HG02970 (cell line): Measurements from ENCODE around the gene BMERB1.
"Not testable (repeated sequence)": the region's sequence is repeated elsewhere in the genome, so short reads cannot be mapped to it uniquely, and the experiment has no call there.

ENCODE experiments used
- ATAC-seq: cut with Tn5 transposase; IDR thresholded peaks from one replicate; pipeline ENCODE4 v1.9.1; 2021; ENCODE audit warnings: mild to moderate bottlenecking, moderate library complexity, moderate number of reproducible peaks; ENCODE audit not compliant: unreplicated experiment, low FRiP score

The BMERB1 gene

DNA sequence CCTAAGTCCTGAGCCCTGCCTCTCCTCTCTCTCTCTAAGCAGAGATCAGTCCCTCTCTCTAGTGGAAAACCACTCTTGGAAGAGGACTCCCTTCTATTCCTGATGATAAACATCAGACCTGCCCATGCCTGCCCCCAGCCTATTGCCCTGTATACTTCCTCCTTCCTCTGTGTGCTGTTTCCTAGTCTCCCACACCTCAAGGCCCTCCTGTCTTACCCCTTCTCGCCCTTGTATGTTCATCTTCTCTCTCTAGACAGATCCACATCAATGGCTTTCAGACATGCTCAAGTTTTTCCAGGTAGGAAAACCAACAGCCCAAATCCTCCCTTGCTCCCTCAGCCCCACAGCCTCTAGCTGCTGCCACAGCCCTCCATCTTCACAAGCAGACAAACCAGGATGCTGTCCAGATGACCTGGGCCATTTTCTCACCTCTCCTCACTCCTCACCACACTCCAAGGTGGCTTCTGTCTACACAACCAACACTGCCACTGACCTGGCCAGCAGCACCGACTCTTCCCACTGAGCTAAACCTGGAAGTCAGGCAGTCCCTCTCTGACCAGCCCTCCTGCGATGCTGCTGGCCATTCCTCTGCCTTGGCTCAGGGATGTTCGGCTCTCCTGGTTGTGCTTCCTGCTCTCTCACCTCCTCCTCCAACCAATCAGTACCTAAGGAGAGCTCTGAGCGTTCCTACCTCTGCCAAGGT is 172.3 kb downstream of the BMERB1 start:
- no peak for ATAC-seq

DNA sequence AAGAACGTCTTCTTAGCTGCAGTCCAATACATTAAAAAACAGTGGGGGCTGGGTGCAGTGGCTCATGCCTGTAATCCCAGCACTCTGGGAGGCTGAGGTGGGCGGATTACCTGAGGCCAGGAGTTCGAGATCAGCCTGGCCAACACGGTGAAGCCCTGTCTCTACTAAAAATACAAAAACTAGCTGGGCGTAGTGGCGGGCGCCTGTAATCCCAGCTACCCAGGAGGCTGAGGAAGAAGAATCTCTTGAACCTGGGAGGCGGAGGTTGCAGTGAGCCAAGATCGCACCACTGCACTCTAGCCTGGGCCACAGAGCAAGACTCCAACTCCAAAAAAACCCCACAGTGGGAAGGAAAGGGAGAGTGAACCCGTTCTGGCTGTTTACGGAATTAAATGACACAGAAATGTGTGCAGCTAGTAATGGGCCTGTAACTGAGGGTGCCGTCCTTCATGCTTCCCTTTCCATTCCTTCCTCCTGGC is 172.9 kb downstream of the BMERB1 start:
- ATAC-seq, result not testable (repeated sequence)

DNA sequence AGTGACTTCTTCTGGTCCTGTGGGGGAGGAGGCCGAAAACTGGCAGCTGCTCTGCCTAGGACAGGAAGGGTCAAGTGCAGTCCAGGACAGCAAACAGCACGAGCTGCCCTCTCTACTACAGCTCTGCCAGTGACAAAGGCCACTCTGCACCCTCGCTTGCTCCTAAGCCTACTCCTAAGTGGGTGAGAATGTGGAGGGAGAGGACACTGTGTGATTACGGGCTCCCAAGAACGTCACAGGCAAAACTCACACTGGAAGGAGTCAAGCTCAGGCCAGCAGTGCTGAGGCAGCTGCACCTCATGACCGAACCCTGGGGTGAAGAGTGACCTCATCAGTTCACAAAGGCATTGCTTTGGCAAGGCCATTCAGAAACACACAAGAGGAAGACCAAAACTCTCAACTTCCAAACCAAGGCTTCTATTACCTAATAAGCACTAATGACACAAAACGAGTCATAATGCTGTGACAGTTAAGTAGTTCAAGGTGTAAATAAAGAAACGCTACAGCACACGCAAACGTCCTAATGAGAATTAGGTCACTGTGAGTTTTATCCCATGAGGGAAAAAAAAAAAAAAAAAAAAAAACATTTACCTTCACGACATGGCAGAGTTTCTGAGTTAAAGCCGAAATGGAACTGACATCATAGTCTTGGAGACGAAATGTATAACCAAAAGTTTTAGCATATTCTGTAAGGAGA is 173.5 kb downstream of the BMERB1 start:
- ATAC-seq, result no peak

DNA sequence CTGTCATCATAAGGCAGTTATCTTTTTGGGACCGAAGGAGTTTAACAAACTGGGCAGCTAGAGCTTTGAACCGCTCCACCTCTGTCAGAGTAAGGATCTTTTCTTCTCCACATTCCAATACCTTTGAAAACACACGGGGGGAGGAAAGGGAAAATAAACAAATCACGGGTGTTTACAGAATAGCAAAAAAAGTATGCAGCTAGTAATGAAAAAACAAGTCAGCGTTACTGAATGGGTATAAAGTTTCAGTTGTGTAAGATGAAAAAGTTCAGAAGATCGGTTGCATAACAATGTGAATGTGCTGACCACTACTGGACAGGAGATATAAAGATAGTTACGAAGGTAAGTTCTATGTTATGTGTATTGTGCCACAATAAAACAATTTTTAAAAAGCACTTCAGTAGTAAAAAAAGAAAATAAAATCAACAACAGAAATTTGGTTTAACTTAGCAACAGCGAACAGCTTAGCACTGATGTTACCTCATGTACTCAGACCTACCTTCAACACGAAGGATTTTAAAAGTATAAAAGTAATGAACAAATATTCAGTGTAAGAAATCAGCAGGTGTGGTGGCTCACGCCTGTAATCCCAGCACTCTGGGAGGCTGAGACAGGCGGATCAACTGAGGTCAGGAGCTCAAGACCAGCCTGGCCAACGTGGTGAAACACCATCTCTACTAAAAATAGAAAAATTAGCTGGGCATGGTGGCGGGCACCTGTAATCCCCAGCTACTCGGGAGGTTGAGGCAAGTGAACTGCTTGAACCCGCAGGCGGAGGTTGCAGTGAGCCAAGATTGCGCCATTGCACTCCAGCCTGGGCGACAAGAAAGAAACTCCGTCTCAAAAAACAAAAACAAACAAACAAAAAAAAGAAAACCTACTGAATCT is 174.3 kb downstream of the BMERB1 start:
- ATAC-seq, result no peak

DNA sequence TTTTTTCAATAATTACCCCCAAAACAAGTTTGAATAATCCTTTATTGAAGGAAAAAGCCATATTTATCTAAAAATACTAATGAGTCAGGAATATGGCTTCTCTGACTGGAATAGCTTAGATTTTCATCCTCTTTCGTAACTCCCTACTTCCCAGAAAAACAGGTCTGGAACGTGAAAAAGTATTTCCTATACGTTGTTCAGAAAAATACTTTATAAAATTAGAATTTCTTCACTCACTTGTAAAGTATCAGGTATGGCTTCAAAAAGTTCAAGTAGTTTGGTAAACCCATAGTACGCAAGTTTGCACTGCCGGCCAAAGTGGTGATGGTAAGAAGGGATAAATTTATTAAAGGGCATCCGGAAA is 174.9 kb downstream of the BMERB1 start:
- no peak for ATAC-seq

DNA sequence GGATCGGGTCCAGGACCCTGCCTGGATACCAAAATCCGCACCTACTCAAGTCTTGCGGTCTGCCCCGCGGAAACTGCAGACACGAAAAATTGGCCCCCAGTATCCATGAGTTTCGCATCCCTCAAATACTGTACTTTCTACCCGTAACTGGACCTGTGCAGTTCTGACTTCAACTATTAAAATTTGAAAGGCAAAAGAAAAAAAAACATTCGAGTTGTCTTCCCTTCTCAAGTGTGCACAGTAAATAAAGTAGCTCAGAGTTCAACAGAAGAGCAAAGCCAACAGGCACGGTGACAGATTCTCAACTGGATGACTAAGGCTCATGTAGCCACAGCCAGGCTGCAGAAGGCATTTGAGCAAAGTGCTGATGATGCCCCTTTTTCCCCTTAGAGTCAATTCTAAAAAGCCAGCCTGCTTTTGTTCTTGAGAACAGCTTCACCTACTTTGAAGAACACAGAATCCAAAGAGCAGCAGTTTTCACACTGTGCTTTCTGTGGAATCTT is 176.0 kb downstream of the BMERB1 start:
- ATAC-seq, result no peak

DNA sequence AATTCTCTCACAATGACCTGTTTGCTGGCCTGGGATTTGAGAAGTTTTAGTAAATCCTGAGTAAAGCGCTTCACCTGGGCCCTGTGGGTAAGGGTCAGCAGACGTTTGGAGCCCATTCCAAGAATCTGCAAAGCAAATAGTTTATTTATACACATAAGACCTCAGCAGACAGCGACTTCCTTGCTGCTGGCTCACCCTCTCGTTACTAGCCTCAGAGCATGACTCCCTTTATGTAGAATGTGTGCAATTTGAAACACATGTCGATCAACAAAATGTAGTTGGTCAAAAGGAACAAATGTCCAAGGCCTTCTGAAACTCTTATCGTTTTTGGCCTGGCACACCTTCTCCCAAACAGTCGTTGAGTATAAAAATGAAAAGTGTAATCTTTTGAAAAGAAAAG is 177.2 kb downstream of the BMERB1 start:
- ATAC-seq, result no peak

- no peak for ATAC-seq
These were observed 179.3 kb downstream of the BMERB1 start for GRCh38 chr16:15613676-15614075.

DNA sequence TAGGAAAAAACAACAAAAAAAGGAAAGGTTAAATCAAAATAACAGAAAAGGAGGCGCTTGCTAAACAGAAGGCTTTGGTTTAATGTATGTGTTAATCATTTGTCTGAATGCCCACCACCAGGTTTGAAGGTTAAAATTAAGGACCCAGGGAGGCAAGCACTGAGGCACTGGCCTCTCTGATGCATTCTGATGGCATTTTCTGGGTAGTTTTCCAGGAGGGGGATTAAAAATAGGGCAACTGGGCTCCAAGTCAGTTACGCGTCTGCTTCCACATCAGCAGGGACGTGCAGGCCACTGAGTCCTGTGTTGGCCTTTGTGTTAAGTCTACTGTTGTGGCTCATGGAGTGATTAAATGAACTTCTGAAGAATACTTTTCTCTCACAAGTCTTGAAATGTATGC is 181.6 kb downstream of the BMERB1 start:
- ATAC-seq, result no peak

DNA sequence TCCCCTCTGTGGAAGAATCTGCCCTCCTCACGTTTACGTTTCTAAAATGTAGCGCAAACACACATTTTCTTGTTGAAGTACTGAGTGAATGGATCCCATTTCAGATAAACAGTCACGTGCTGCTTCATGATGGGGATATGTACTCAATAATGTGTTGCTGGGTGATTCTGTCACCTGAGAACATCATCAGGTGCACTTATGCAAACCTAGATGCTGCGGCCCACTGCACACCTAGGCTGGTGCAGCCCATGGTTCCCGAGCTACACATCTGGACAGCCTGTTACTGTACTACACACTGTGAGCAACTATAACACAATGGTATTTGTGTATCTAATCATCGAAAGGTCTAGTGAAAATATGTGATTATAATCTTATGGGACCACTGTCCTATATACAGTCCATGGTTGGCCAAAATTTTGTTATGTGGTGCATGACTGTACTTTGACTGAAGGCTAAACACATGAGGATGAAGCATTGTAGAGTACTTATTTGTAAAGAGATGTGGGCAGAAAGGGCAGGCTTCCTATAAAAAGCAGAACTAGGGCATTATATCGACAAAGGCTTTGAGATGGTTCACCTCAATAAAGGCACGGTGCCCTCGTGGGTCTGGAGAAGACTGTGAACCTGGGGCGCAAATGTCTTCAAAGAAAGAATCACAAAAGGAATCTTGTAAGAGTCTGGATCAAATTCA is 182.2 kb downstream of the BMERB1 start:
- no peak for ATAC-seq

DNA sequence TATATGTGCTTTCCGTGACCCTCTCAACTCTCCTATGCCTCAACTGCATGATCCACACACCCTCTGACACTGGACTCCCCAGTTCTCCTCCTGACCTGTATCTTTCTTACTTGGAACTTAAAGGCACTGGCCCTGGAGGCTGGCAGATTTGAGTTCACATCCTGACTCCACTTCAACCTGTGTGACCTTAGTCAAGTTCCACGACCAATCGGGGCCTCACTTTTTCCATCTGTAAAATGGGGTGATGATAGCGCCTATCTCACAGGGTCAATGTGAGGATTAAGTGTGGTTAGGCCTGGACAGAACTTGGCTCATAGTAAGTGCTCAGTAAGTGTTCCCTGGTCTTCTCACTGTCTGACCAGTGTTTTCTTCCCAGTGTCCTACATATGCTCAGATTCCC is 183.5 kb downstream of the BMERB1 start:
- ATAC-seq, result no peak

DNA sequence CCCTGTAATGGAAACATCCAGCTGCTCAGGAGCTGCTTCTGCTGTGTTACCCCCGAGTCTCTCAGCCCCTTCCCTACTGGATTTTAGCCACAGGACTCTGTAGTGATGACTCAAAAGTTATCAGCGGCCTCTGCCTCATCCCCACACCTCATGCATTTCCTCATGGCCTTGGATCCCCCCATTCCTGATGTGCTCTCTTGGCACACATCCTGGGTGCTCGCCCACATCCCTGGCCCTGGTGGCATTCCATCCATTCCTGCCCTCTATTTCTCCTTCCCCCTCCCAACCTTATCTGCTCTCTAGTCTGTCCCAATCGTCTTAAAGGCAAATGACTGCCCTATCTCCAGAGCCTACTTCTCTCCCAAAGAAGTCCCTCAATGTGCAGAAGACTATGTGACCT is 184.0 kb downstream of the BMERB1 start:
- no peak for ATAC-seq

- no peak for ATAC-seq
These were observed 186.3 kb downstream of the BMERB1 start for GRCh38 chr16:15620611-15621195.

GRCh38 chr16:15621456-15621855 is 187.1 kb downstream of the BMERB1 start:
- ATAC-seq, result no peak

DNA sequence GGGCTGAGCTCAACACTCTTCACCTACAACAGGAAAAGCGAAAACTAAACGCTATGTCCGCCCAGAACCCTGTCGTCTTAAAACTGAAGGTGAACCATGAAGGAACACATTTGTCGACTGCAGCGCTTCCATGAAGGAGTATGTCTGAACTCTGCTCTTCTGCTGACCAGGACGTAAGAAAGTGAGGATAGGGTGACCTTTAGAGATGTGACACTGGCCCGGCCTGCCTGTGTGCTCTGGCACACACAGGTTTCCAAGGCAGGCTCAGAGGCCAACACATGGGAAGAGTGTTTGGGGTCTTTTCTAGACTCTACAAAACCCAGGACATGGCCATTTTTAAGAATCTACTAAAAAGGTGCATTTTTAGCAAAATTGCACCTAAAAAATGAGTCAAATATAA is 187.5 kb downstream of the BMERB1 start:
- no peak for ATAC-seq

GRCh38 chr16:15631730-15632409 is 197.5 kb downstream of the BMERB1 start:
- no peak for ATAC-seq

- ATAC-seq, result no peak
These were observed 201.5 kb downstream of the BMERB1 start for GRCh38 chr16:15635926-15636325.

DNA sequence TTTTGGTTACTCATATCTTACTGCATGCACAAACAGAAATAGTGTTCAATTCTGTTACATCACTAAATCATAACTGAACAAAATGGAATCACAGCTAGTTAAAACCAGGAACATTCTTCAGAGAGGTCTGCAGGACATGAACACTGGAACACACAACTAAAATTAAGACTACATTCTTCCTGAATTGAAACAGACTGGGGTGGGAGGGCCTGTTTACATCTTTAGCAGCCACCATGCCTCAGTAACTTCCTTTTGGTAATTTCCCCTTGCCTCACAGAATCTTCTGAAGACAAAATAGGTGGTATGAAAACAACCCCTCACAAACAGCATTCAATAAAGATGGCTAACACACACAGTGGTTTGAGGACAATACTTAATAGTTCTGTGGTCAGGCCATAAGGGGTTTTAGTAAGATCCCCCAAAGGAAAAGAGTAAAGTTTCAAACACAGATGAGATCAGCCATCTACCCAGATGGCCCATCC is 202.0 kb downstream of the BMERB1 start:
- ATAC-seq, result no peak
